HG02763 (cell line): ENCODE results near the gene ISOC1.

ENCODE experiments used
- ATAC-seq: cut with Tn5 transposase; IDR thresholded peaks from one replicate; pipeline ENCODE4 v1.9.1; 2021; ENCODE audit warnings: mild to moderate bottlenecking, moderate library complexity; ENCODE audit not compliant: unreplicated experiment

ISOC1 gene

GRCh38 chr5:129094087-129094923 lies at the start of gene ISOC1:
ISOC1 (plus strand) TSS chr5:129094749; CDS start chr5:129094767, 18 bp downstream.
- peak; percentile 92 for ATAC-seq

- ATAC-seq = no peak
These were observed 48.4 kb upstream of the ISOC1 start for GRCh38 chr5:129046151-129046550.

- ATAC-seq = no peak
These were observed 46.0 kb upstream of the ISOC1 start for GRCh38 chr5:129048509-129048908.

GRCh38 chr5:129049126-129049799 lies 45.3 kb upstream of the ISOC1 start:
- ATAC-seq = no peak

GRCh38 chr5:129051283-129051682 lies 43.3 kb upstream of the ISOC1 start:
- ATAC-seq = no peak

- no peak for ATAC-seq
These were observed 41.1 kb upstream of the ISOC1 start for GRCh38 chr5:129053438-129053837.

GRCh38 chr5:129057329-129057728 lies 37.2 kb upstream of the ISOC1 start:
- no peak for ATAC-seq

- no peak for ATAC-seq
These were observed 32.7 kb upstream of the ISOC1 start for GRCh38 chr5:129061849-129062248.

GRCh38 chr5:129063483-129064113 lies 31.0 kb upstream of the ISOC1 start:
- ATAC-seq = no peak

GRCh38 chr5:129065721-129066120 lies 28.8 kb upstream of the ISOC1 start:
- no peak for ATAC-seq

- ATAC-seq = no peak
These were observed 26.8 kb upstream of the ISOC1 start for GRCh38 chr5:129067745-129068144.

- ATAC-seq = no peak
These were observed 25.3 kb upstream of the ISOC1 start for GRCh38 chr5:129069292-129069691.

GRCh38 chr5:129073111-129073510 lies 21.4 kb upstream of the ISOC1 start:
- no peak for ATAC-seq

GRCh38 chr5:129074903-129075302 lies 19.6 kb upstream of the ISOC1 start:
- no peak for ATAC-seq

- ATAC-seq = no peak
These were observed 17.0 kb upstream of the ISOC1 start for GRCh38 chr5:129077433-129078075.

- no peak for ATAC-seq
These were observed 16.3 kb upstream of the ISOC1 start for GRCh38 chr5:129078247-129078646.

- ATAC-seq = no peak
These were observed 15.9 kb upstream of the ISOC1 start for GRCh38 chr5:129078660-129079059.

GRCh38 chr5:129079496-129079895 lies 15.1 kb upstream of the ISOC1 start:
- ATAC-seq = no peak

- ATAC-seq = no peak
These were observed 13.8 kb upstream of the ISOC1 start for GRCh38 chr5:129080766-129081165.

GRCh38 chr5:129082225-129083136 lies 12.1 kb upstream of the ISOC1 start:
- no peak for ATAC-seq
